Measurements from ENCODE around the gene UTRN.

UTRN gene

DNA sequence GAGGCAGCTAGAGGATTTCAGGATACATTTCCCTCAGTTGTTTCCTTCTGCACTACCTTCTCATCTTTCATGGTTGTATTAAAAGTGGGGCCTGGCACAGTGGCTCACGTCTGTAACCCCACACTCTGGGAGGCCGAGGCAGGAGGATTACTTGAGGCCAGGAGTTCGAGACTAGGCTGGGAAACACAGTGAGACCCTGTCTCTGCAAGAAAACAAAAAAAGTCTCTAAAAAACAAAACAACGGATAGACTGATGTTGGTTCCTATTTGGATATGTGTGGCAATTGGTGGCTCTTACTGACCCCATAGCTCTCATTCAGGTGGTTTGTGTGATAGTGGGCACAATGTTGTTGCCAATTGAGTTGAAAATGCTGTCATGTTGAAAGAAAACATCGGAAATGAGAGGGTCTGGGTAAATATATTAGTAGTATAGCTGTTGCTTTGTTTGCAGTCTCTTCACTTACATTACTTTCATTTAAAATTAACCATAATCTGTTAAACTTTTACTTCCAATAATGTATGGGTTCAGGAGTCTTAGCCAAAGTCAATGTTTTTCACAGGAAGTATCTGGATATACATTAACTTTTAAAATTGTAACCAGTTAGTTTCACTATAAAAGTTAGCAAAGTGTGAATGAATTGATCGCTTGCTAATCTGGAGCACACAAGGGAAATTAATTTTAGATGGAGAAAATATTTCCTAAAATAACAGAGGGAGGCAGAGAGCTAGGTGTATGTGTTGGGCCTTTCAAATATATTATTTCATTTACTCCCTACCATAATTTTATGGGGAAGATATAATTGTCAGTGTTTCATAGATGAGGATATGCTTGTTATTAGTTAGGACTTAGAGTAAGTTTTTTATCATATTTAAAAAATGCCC is 31.1 kb downstream of the UTRN start:
- TF ChIP-seq, protein P1, sequence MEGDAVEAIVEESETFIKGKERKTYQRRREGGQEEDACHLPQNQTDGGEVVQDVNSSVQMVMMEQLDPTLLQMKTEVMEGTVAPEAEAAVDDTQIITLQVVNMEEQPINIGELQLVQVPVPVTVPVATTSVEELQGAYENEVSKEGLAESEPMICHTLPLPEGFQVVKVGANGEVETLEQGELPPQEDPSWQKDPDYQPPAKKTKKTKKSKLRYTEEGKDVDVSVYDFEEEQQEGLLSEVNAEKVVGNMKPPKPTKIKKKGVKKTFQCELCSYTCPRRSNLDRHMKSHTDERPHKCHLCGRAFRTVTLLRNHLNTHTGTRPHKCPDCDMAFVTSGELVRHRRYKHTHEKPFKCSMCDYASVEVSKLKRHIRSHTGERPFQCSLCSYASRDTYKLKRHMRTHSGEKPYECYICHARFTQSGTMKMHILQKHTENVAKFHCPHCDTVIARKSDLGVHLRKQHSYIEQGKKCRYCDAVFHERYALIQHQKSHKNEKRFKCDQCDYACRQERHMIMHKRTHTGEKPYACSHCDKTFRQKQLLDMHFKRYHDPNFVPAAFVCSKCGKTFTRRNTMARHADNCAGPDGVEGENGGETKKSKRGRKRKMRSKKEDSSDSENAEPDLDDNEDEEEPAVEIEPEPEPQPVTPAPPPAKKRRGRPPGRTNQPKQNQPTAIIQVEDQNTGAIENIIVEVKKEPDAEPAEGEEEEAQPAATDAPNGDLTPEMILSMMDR (IDR thresholded peaks at IDR 0.05; ENCODE audit: control insufficient read depth, extremely low read depth, insufficient read depth), result no peak
- H3K4me3 ChIP-seq (ENCODE audit: low read depth, low read length), result no peak overlapping the region
- no peak for DNase-seq (ENCODE audit: low read depth)

DNA sequence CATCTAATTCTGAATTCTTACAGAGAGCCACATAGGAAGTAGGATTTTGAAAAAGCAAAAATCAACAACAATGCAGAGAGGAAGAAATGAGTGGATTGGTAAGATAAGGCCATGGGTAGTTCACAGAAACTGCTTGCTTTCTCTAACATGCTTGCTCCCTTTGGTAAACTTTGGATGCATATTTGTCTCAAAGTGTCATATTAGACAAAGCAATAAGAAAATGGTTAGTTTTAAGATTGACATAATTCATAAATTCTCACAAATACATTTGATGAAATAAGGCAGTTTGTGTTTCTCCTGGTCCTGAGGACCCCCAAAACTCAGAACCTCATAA is 31.7 kb downstream of the UTRN start:
- TF ChIP-seq, protein P1 (IDR thresholded peaks at IDR 0.05; ENCODE audit: control insufficient read depth, extremely low read depth, insufficient read depth), result no peak
- H3K4me3 ChIP-seq (ENCODE audit: low read depth, low read length), result no peak overlapping the region
- no peak for DNase-seq (ENCODE audit: low read depth)

DNA sequence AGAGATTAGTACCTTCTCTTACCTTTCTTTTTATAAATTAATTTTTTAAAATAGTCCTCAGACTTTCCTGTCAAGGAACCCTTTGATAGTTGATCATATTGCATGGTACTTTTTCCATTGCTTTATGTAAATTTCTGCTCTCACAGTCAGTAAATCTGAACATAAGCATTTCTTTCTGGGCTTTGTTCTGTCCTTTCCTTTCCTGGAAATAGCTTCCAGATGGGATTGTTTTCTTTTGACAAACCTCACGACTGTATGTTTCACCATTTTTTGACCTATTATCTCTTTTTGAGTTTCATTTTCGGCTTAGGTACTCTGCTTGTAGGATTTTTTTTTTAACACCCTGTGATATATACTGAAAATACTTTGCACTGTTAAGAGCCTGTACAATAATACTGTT is 32.6 kb downstream of the UTRN start:
- H3K4me3 ChIP-seq (ENCODE audit: low read depth, low read length), result no peak overlapping the region
- TF ChIP-seq, protein P1 (IDR thresholded peaks at IDR 0.05; ENCODE audit: control insufficient read depth, extremely low read depth, insufficient read depth), result no peak
- DNase-seq (ENCODE audit: low read depth), result no peak

DNA sequence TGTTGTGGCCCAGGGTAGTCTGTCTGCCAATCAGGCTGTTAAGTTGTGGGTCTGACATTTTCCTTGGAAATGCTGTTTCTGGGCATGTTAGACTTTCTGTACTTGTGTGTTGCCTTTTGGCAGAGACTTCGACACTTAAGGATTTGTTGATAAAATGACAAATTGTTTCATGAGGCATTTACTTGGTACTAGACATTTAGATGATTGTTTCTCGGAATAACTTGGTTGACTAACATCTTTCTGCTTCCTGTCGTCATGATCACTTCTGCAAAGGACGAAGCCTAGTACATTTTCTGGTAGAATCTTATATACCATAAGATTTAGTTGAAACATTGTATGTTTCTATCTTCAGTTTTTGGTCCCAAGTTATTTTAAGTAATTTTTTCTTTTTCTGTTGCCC is 34.1 kb downstream of the UTRN start:
- no peak for DNase-seq (ENCODE audit: low read depth)
- TF ChIP-seq, protein P1 (IDR thresholded peaks at IDR 0.05; ENCODE audit: control insufficient read depth, extremely low read depth, insufficient read depth), result no peak
- no peak overlapping the region for H3K4me3 ChIP-seq (ENCODE audit: low read depth, low read length)

DNA sequence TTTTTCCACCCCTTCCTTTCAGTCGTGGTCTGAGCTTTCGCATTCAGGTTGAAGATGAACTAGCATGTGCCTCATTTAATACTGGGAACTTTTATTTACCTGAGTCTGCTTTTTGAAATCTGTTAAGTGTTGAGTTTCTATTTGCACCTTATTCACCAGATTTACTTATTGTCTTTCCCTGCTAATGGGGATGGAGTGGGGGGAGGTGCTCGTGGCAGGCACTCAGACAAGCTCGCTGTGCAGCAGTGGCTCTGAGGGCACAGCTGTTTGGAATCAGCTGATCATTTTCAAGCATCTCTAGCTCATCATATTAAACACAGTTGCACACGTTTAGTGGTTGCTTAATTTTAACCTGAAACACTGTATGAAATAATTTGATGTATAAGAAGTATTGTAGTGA is 35.6 kb downstream of the UTRN start:
- TF ChIP-seq, protein P1 (IDR thresholded peaks at IDR 0.05; ENCODE audit: control insufficient read depth, extremely low read depth, insufficient read depth), result no peak
- no peak overlapping the region for H3K4me3 ChIP-seq (ENCODE audit: low read depth, low read length)
- DNase-seq (ENCODE audit: low read depth), result no peak

DNA sequence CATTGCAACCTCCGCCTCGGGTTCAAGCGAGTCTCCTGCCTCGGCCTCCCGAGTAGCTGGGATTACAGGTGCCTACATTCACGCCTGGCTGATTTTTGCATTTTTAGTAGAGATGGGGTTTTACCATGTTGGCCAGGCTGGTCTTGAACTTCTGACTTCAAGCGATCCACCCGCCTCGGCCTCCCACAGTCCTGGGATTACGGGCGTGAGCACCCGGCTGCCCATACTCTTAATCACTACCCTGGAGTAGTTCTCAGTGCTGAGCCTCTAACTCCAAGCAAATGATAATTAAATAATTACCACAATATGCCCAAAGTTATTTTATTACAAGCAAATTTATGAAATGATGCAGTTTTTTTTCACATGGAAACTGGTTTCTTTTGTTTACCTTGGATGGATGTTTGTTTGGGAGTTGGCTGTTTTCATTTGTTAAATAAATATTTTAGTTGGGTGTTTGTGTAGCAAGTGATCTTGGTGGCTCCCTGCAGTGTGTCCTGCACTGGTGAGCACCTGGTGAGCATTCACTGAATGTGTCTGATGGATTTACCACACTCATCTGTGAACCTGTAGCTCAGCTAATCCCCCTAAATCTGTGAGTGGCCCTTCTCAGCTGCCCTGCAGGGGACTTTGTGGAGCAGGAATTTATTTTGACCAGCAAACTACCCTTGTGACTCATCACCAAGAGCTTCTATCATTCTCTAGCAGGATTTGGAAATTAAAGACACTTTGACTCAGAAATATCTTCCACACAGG is 36.9 kb downstream of the UTRN start:
- DNase-seq (ENCODE audit: low read depth), result peak; percentile 97

More for the DNA sequence above, 36.9 kb downstream of the UTRN start:
- TF ChIP-seq, protein P1 (IDR thresholded peaks at IDR 0.05; ENCODE audit: control insufficient read depth, extremely low read depth, insufficient read depth), result no peak
- H3K4me3 ChIP-seq (ENCODE audit: low read depth, low read length), result peak overlapping the region; percentile 28
